ENCODE results near the gene TMEM50B.

TMEM50B gene

DNA sequence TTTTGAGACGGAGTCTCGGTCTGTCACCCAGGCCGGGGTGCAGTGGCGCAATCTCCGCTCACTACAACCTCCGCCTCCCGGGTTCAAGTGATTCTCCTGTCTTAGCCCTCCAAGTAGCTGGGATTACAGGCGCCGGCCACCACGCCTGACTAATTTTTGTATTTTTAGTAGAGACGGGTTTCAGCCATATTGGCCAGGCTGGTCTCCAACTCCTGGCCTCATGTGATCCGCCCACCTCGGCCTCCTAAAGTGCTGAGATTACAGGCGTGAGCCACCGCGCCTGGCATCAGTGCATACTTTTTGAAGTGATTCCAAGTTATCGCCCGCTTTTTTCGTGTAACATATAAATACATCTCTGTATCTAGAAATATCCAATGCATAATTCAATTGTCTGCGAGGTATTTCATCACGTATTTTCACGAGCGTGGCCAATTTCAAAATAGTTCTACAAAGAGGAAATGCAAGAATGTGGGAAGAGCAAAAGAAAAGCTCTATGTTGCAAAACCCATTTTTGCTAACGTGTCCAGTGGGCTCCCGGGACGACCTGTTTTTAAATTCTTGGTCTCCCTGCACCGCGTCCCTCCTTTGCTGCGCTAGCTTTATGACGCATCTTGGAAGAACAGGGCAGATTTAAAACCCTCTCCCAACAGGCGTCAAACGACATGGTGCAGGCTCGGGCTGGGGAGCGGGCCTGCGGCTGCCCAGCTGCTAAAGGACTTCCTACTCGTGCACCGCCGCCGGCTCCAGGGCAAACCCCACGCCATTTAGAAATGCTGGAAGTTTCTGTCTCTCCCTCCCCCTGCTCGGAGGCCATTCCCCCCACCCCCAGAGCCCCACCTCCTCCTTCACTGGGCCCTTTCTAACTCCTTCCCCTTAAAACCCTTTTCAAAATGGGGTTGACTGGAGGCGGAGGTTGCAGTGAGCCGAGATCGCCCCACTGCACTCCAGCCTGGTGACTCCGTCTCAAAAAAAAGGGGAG lies 77.5 kb downstream of the TMEM50B start:
- DNase-seq (ENCODE audit: extremely low read depth, low read depth), result no peak

DNA sequence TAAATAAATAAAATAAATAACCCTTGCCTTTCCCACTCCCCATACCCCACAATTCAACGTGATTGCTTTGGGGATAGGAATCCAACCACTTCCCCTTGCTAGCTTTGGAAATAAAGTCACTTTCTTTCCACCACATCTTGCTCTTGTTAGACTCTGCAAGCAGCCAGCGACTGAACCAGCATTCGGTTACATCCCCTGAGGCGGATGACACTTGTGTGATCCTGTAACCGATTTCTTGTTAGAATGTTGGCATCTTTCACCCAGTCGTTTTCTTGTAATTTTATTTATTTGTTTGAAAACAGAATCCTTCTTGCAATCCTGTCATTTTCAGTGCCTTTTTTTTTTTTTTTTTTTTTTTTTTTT lies 78.2 kb downstream of the TMEM50B start:
- peak; percentile 77 for DNase-seq (ENCODE audit: extremely low read depth, low read depth)
- TF ChIP-seq, protein P1, sequence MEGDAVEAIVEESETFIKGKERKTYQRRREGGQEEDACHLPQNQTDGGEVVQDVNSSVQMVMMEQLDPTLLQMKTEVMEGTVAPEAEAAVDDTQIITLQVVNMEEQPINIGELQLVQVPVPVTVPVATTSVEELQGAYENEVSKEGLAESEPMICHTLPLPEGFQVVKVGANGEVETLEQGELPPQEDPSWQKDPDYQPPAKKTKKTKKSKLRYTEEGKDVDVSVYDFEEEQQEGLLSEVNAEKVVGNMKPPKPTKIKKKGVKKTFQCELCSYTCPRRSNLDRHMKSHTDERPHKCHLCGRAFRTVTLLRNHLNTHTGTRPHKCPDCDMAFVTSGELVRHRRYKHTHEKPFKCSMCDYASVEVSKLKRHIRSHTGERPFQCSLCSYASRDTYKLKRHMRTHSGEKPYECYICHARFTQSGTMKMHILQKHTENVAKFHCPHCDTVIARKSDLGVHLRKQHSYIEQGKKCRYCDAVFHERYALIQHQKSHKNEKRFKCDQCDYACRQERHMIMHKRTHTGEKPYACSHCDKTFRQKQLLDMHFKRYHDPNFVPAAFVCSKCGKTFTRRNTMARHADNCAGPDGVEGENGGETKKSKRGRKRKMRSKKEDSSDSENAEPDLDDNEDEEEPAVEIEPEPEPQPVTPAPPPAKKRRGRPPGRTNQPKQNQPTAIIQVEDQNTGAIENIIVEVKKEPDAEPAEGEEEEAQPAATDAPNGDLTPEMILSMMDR (IDR thresholded peaks at IDR 0.05; ENCODE audit: low read depth, low read length), result no peak

More for the DNA sequence above, 77.5 kb downstream of the TMEM50B start:
- TF ChIP-seq, protein P1 (IDR thresholded peaks at IDR 0.05; ENCODE audit: low read depth, low read length), result no peak

All from AG09319 (cell line).